SK-N-SH (cell line): ENCODE measurements around the gene XPA. TPM values are rescaled to one million over a fixed set of nuclear protein-coding genes. Genes with fewer than 3 reads are reported as not detected.

Source experiments
- CTCF ChIA-PET: fragments of 300-600, 350-600 bp; formaldehyde crosslinking; extraction: SDS; loops from one replicate; lab custom pipeline; 2021; lab: Yijun Ruan, JAX
- POLR2A ChIA-PET: fragments of 350-600 bp; sonication (Branson Sonifier 250); formaldehyde crosslinking; extraction: SDS; loops from one replicate; lab custom pipeline; 2020; ENCODE audit warnings: antibody characterized with exemption, inconsistent platforms; lab: Yijun Ruan, JAX
- DNase-seq: peaks from one replicate; pipeline ENCODE4 v3.0.0; 2012
- H2AFZ ChIP-seq: fragments of 200-600 bp; sonication (generic); 2 replicates; pipeline ENCODE4 v1.8.1; 2016; ENCODE audit warnings: antibody characterized with exemption, mild to moderate bottlenecking, low read depth
- H3F3A ChIP-seq: fragments of 200-600 bp; sonication (generic); replicated peaks from 2 replicates; pipeline ENCODE3; 2016; ENCODE audit warnings: antibody characterized with exemption, mild to moderate bottlenecking; ENCODE audit not compliant: insufficient read depth
- H3K27ac ChIP-seq, 2 experiments: fragments of 200-500 bp in 1 of 2; fragments of 200-600 bp in 1 of 2; sonication (Bioruptor generic) in 1 of 2; sonication (generic), shearing (Covaris generic) in 1 of 2; 2 replicates each; pipeline versions ENCODE4 v1.5.1 to v1.6.1; 2014 to 2016; ENCODE audit warnings: low read depth in 2 of 2, inconsistent platforms in 1 of 2, low read length in 1 of 2, mild to moderate bottlenecking in 1 of 2, mixed read lengths in 1 of 2
- H3K27me3 ChIP-seq: fragments of 200-600 bp; sonication (generic), shearing (Covaris generic); 2 replicates; pipeline ENCODE4 v1.6.1; 2016; ENCODE audit warnings: mixed run types; ENCODE audit not compliant: insufficient read depth
- H3K36me3 ChIP-seq, 2 experiments: fragments of 200-500 bp in 1 of 2; fragments of 200-600 bp in 1 of 2; sonication (Bioruptor generic) in 1 of 2; sonication (generic) in 1 of 2; replicated peaks in 1 of 2; 2 replicates each; pipeline versions ENCODE3 to v1.5.1; 2014 to 2016; ENCODE audit warnings: low read length in 1 of 2, mild to moderate bottlenecking in 1 of 2; ENCODE audit not compliant: insufficient read depth in 2 of 2, control insufficient read depth in 1 of 2
- H3K4me1 ChIP-seq, 2 experiments: fragments of 200-500 bp in 1 of 2; fragments of 200-600 bp in 1 of 2; sonication (Bioruptor generic) in 1 of 2; sonication (generic), shearing (Covaris generic) in 1 of 2; 2 replicates each; pipeline versions ENCODE4 v1.5.1 to v1.6.1; 2014 to 2016; ENCODE audit warnings: low read depth in 1 of 2, low read length in 1 of 2, mixed run types in 1 of 2; ENCODE audit not compliant: insufficient read depth in 2 of 2, control insufficient read depth in 1 of 2
- H3K4me2 ChIP-seq: fragments of 200-600 bp; sonication (generic), shearing (Covaris generic); 2 replicates; pipeline ENCODE4 v1.6.1; 2017; ENCODE audit warnings: mixed run types
- H3K4me3 ChIP-seq, 2 experiments: fragments of 200-500 bp in 1 of 2; fragments of 200-600 bp in 1 of 2; sonication (Bioruptor generic) in 1 of 2; sonication (generic), shearing (Covaris generic) in 1 of 2; 2 replicates each; pipeline versions ENCODE4 v1.5.1 to v1.8.1; 2014 to 2016; ENCODE audit warnings: low read depth in 2 of 2, inconsistent platforms in 1 of 2, low read length in 1 of 2, mild to moderate bottlenecking in 1 of 2, mixed read lengths in 1 of 2, moderate library complexity in 1 of 2
- H3K79me2 ChIP-seq: fragments of 200-600 bp; sonication (generic); 2 replicates; pipeline ENCODE4 v1.8.1; 2017; ENCODE audit warnings: mild to moderate bottlenecking; ENCODE audit not compliant: insufficient read depth
- H3K9ac ChIP-seq: fragments of 200-600 bp; sonication (generic); 2 replicates; pipeline ENCODE4 v1.6.1; 2017; ENCODE audit warnings: mixed run types
- H3K9me2 ChIP-seq: fragments of 200-600 bp; sonication (generic); 2 replicates; pipeline ENCODE4 v1.6.1; 2017; ENCODE audit warnings: mixed run types
- H3K9me3 ChIP-seq: fragments of 200-600 bp; sonication (generic); 2 replicates; pipeline ENCODE4 v1.6.1; 2017; ENCODE audit warnings: mixed run types, mild to moderate bottlenecking, moderate library complexity
- H4K20me1 ChIP-seq: fragments of 200-600 bp; sonication (generic); 2 replicates; pipeline ENCODE4 v1.6.1; 2017; ENCODE audit warnings: mild to moderate bottlenecking, mixed run types; ENCODE audit not compliant: insufficient read depth
- GABPA ChIP-seq: IDR thresholded peaks from 2 replicates; pipeline ENCODE4 v1.4.0; 2012; ENCODE audit warnings: low read depth, mild to moderate bottlenecking
- POLR2AphosphoS5 ChIP-seq: IDR thresholded peaks from 2 replicates; pipeline ENCODE4 v1.6.1; 2012; ENCODE audit warnings: low read depth, low read length
- RXRA ChIP-seq: IDR thresholded peaks from 2 replicates; pipeline ENCODE4 v1.4.0; 2012; ENCODE audit warnings: low read depth, mild to moderate bottlenecking, borderline replicate concordance
- WGBS: methylation state at CpG from one replicate; pipeline ENCODE4 v1.1.6; 2017; ENCODE audit warnings: low lambda C conversion rate; 5-methylcytosine and 5-hydroxymethylcytosine counted together
- polyA plus RNA-seq, 3 experiments: library from polyadenylated mRNA; depleted of rRNA; stranded (reverse); fragments of >200 nt; gene quantifications; 2 replicates each; pipeline ENCODE4 v1.2.3, GENCODE V29; 2012
- TF ChIP-seq, protein P1 (sequence below): fragments of 200-600 bp; sonication (generic); IDR thresholded peaks from 2 replicates; pipeline ENCODE4 v1.6.1; 2017; ENCODE audit warnings: antibody characterized with exemption, mild to moderate bottlenecking, moderate library complexity
- TF ChIP-seq, protein P2 (sequence below): IDR thresholded peaks from 2 replicates; pipeline ENCODE4 v1.6.1; 2012; ENCODE audit warnings: mild to moderate bottlenecking, low read depth, low read length, moderate library complexity
- TF ChIP-seq, protein P3 (sequence below): IDR thresholded peaks from 2 replicates; pipeline ENCODE4 v1.4.0; 2012; ENCODE audit warnings: low read depth
- TF ChIP-seq, protein P4 (sequence below): IDR thresholded peaks from 2 replicates; pipeline ENCODE4; 2012
- TF ChIP-seq, protein P5 (sequence below): fragments of 150-350 bp; IDR thresholded peaks from 2 replicates; pipeline ENCODE4 v1.6.1; 2016; ENCODE audit warnings: mild to moderate bottlenecking, low read depth, low read length

The XPA gene
- polyA plus RNA-seq, 1 of the 3 experiments (the other 2 are of a cell fraction), result 3.3 TPM

DNA sequence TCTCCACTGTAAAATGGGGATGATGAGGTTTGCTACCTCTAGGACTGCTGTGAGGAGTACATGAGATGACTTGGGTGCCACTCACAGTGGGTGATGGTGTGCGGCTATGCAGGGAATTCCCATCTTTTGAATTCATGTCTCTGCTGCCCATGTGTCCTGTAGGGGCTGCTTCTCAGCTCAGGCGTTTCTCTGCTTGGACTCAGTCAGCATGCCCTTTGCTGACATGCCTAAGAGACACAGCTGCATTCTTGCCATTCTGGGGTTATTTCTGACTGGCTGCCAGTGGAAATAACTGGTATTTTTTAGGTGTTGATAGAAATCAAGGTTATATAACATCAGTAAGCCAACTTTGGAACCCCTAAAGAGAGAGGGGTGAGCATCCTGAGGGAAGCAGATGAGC lies 24.3 kb upstream of the XPA start:
- Histone ChIP-seq H3K9ac (no peak overlapping the region), H4K20me1 (no peaks in the 10 kb centered on the region), H3K36me3 (no peaks in the 10 kb centered on the region), H2AFZ (no peak overlapping the region), H3K9me3 (no peaks in the 10 kb centered on the region), H3F3A (no peaks in the 10 kb centered on the region), H3K4me3 (no peak overlapping the region), H3K27me3 (peaks cover 12% of the 10 kb centered on the region), H3K9me2 (no peaks in the 10 kb centered on the region), H3K27ac (no peak overlapping the region), H3K4me2 (no peak overlapping the region), H3K4me1 (no peaks in the 10 kb centered on the region), H3K79me2 (no peaks in the 10 kb centered on the region)
- ChIA-PET CTCF (no interaction called here), POLR2A (no interaction called here)
- 27% methylated on average over 2 of the region's 2 CpGs for WGBS
- TF ChIP-seq RXRA, result no peak
- TF ChIP-seq, protein P1, sequence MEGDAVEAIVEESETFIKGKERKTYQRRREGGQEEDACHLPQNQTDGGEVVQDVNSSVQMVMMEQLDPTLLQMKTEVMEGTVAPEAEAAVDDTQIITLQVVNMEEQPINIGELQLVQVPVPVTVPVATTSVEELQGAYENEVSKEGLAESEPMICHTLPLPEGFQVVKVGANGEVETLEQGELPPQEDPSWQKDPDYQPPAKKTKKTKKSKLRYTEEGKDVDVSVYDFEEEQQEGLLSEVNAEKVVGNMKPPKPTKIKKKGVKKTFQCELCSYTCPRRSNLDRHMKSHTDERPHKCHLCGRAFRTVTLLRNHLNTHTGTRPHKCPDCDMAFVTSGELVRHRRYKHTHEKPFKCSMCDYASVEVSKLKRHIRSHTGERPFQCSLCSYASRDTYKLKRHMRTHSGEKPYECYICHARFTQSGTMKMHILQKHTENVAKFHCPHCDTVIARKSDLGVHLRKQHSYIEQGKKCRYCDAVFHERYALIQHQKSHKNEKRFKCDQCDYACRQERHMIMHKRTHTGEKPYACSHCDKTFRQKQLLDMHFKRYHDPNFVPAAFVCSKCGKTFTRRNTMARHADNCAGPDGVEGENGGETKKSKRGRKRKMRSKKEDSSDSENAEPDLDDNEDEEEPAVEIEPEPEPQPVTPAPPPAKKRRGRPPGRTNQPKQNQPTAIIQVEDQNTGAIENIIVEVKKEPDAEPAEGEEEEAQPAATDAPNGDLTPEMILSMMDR, result no peak
- no peak for TF ChIP-seq POLR2AphosphoS5
- no peak for DNase-seq

DNA sequence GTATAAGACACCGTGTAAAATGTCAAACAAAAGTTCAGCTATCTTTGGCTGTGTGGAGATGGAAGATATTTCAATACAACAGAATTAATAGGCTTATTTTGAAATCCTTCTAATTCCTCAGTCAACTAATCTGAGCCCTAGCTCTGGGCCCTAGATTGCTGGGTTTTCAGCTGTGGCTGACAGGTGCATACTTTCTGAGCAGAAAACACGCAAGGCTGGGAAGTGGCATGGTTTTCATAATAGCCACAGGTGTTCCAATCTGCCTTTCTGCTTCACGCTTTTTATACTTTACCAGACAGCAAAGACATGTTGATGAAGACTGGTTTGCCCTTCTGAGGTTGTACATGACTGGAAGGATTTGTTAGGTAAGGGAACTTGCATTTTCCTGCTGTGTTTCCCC lies 20.7 kb upstream of the XPA start:
- H3F3A ChIP-seq, result no peaks in the 10 kb centered on the region
- H3K9me3 ChIP-seq, result no peaks in the 10 kb centered on the region
- CTCF ChIA-PET, result interaction anchor here (1.0 kb wide), 1 partner anchor 10 kb away, joined by 3 read pairs; no protein-coding TSS in a partner anchor
- H3K36me3 ChIP-seq, result no peaks in the 10 kb centered on the region
- H3K4me1 ChIP-seq, result no peaks in the 10 kb centered on the region
- no peaks in the 10 kb centered on the region for H4K20me1 ChIP-seq
- H2AFZ ChIP-seq, result no peak overlapping the region
- no peaks in the 10 kb centered on the region for H3K9me2 ChIP-seq
- H3K27me3 ChIP-seq, result peaks cover 4% of the 10 kb centered on the region
- DNase-seq, result no peak
- H3K9ac ChIP-seq, result no peak overlapping the region
- 27% methylated on average over 3 of the region's 3 CpGs for WGBS
- H3K4me2 ChIP-seq, result no peak overlapping the region
- TF ChIP-seq, protein P2, sequence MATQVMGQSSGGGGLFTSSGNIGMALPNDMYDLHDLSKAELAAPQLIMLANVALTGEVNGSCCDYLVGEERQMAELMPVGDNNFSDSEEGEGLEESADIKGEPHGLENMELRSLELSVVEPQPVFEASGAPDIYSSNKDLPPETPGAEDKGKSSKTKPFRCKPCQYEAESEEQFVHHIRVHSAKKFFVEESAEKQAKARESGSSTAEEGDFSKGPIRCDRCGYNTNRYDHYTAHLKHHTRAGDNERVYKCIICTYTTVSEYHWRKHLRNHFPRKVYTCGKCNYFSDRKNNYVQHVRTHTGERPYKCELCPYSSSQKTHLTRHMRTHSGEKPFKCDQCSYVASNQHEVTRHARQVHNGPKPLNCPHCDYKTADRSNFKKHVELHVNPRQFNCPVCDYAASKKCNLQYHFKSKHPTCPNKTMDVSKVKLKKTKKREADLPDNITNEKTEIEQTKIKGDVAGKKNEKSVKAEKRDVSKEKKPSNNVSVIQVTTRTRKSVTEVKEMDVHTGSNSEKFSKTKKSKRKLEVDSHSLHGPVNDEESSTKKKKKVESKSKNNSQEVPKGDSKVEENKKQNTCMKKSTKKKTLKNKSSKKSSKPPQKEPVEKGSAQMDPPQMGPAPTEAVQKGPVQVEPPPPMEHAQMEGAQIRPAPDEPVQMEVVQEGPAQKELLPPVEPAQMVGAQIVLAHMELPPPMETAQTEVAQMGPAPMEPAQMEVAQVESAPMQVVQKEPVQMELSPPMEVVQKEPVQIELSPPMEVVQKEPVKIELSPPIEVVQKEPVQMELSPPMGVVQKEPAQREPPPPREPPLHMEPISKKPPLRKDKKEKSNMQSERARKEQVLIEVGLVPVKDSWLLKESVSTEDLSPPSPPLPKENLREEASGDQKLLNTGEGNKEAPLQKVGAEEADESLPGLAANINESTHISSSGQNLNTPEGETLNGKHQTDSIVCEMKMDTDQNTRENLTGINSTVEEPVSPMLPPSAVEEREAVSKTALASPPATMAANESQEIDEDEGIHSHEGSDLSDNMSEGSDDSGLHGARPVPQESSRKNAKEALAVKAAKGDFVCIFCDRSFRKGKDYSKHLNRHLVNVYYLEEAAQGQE, result no peak
- TF ChIP-seq, protein P3, sequence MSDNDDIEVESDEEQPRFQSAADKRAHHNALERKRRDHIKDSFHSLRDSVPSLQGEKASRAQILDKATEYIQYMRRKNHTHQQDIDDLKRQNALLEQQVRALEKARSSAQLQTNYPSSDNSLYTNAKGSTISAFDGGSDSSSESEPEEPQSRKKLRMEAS, result no peak
- TF ChIP-seq, protein P4, sequence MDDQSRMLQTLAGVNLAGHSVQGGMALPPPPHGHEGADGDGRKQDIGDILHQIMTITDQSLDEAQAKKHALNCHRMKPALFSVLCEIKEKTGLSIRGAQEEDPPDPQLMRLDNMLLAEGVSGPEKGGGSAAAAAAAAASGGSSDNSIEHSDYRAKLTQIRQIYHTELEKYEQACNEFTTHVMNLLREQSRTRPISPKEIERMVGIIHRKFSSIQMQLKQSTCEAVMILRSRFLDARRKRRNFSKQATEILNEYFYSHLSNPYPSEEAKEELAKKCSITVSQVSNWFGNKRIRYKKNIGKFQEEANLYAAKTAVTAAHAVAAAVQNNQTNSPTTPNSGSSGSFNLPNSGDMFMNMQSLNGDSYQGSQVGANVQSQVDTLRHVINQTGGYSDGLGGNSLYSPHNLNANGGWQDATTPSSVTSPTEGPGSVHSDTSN, result no peak
- TF ChIP-seq GABPA, result no peak
- TF ChIP-seq, protein P5, sequence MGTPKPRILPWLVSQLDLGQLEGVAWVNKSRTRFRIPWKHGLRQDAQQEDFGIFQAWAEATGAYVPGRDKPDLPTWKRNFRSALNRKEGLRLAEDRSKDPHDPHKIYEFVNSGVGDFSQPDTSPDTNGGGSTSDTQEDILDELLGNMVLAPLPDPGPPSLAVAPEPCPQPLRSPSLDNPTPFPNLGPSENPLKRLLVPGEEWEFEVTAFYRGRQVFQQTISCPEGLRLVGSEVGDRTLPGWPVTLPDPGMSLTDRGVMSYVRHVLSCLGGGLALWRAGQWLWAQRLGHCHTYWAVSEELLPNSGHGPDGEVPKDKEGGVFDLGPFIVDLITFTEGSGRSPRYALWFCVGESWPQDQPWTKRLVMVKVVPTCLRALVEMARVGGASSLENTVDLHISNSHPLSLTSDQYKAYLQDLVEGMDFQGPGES, result no peak
- H3K27ac ChIP-seq, result no peak overlapping the region
- H3K79me2 ChIP-seq, result no peaks in the 10 kb centered on the region
- H3K4me3 ChIP-seq, result no peak overlapping the region
- POLR2A ChIA-PET, result no interaction called here
